Effector CD4-positive, alpha-beta T cell (primary cell): Measurements from ENCODE around the gene IL34.
"Not testable (repeated sequence)": the region's sequence is repeated elsewhere in the genome, so short reads cannot be mapped to it uniquely, and the experiment has no call there.

ENCODE experiments used
- DNase-seq: peaks from one replicate; pipeline ENCODE4 v3.0.0-alpha.2; 2020

The IL34 gene

GRCh38 chr16:70632273-70632672 lies 14.1 kb upstream of the IL34 start:
- DNase-seq = no peak

GRCh38 chr16:70633617-70634016 lies 12.7 kb upstream of the IL34 start:
- DNase-seq = not testable (repeated sequence)

- DNase-seq = no peak
Observed at GRCh38 chr16:70634861-70635260, 11.5 kb upstream of the IL34 start.

- no peak for DNase-seq
Observed at GRCh38 chr16:70635336-70636016, 10.9 kb upstream of the IL34 start.

- DNase-seq = no peak
Observed at GRCh38 chr16:70638814-70639792, 7.3 kb upstream of the IL34 start.

- no peak for DNase-seq
Observed at GRCh38 chr16:70642633-70643032, 3.7 kb upstream of the IL34 start.

- not testable (repeated sequence) for DNase-seq
Observed at GRCh38 chr16:70643264-70643663, 3.1 kb upstream of the IL34 start.

GRCh38 chr16:70644763-70645597 lies 1.4 kb upstream of the IL34 start:
- no peak for DNase-seq

GRCh38 chr16:70647441-70648359 lies 1.3 kb downstream of the IL34 start:
- no peak for DNase-seq

- DNase-seq = no peak
Observed at GRCh38 chr16:70648606-70649005, 2.2 kb downstream of the IL34 start.

- DNase-seq = no peak
Observed at GRCh38 chr16:70649300-70649699, 2.9 kb downstream of the IL34 start.

- DNase-seq = no peak
Observed at GRCh38 chr16:70650216-70650615, 3.9 kb downstream of the IL34 start.

- DNase-seq = no peak
Observed at GRCh38 chr16:70651524-70651923, 5.2 kb downstream of the IL34 start.

- DNase-seq = no peak
Observed at GRCh38 chr16:70652322-70652721, 6.0 kb downstream of the IL34 start.

- DNase-seq = no peak
Observed at GRCh38 chr16:70653406-70653805, 7.0 kb downstream of the IL34 start.

- peak; percentile 60 for DNase-seq
Observed at GRCh38 chr16:70653809-70654771, 7.7 kb downstream of the IL34 start.

GRCh38 chr16:70656065-70656711 lies 9.8 kb downstream of the IL34 start:
- DNase-seq = no peak

- DNase-seq = no peak
Observed at GRCh38 chr16:70656712-70657263, 10.4 kb downstream of the IL34 start.

- DNase-seq = no peak
Observed at GRCh38 chr16:70657956-70658355, 11.6 kb downstream of the IL34 start.

GRCh38 chr16:70658921-70659320 lies 12.6 kb downstream of the IL34 start:
- DNase-seq = no peak
